ENCODE results near the gene RNF123. TPM values are rescaled to one million over a fixed set of nuclear protein-coding genes. Genes with fewer than 3 reads are reported as not detected.

RNF123 gene
- total and polyA plus RNA-seq, 2 donors (not counting 3 experiments of a cell fraction or from before 2014, with no cell fraction given), result 43.4 to 59.3 TPM

DNA sequence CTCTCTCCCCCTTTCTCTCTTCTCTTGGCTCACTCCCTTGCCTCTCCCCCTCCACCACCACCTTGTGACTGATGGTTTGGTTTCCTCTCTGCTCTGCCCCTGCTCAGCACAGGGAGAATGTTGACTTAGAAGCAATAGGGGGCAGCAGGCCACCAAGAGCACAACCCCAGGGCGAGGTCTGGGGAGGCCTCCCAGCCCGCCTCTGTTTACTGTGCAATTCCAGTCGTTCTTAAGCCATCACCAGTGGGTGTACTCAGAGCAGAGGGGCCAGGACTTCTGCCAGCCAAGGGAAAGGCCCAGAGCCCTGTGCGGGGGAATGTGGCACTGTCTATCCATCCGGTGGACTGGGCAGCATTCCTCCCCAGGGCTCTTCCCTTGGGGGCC lies 21.0 kb upstream of the RNF123 start:
- CTCF ChIA-PET, result interaction anchor here (0.9 to 5.4 kb wide), 2 partner anchors 122 to 130 kb away, joined by 3 to 293 read pairs; no protein-coding TSS in a partner anchor
- POLR2A ChIA-PET, result no interaction called here
- Histone ChIP-seq H3K27me3 (ENCODE audit: control insufficient read depth in 2 of 2, insufficient read depth in 2 of 2, low read length in 2 of 2) (peaks cover 0 to 2% of the 10 kb centered on the region in 2 experiments), H3K79me2 (ENCODE audit: control insufficient read depth, insufficient read depth, low read length) (peaks cover 3% of the 10 kb centered on the region), H3K4me1 (ENCODE audit: control insufficient read depth, extremely low read depth, insufficient read depth, low read length) (peaks cover 4% of the 10 kb centered on the region), H3K9me3 (replicated peaks; ENCODE audit: control insufficient read depth, insufficient read depth, low read length) (no peaks in the 10 kb centered on the region), H3K4me2 (ENCODE audit: insufficient read depth, low read length) (no peak overlapping the region), H3K9ac (replicated peaks; ENCODE audit: extremely low read depth, insufficient read depth, low read length) (no peak overlapping the region), H3K27ac (ENCODE audit: insufficient read depth, low read depth, low read length) (no peak overlapping the region), H3K36me3 (ENCODE audit: control insufficient read depth in 2 of 2, extremely low read depth in 1 of 2, insufficient read depth in 2 of 2, low read length in 2 of 2) (no peaks in the 10 kb centered on the region), H4K20me1 (replicated peaks; ENCODE audit: control insufficient read depth, extremely low read depth, insufficient read depth, low read length) (no peaks in the 10 kb centered on the region), H3K4me3 (replicated peaks in 1 of 3; ENCODE audit: insufficient read depth in 1 of 3, low read depth in 1 of 3, low read length in 3 of 3) (no peak overlapping the region), H3K9me1 (replicated peaks; ENCODE audit: control insufficient read depth, extremely low read depth, insufficient read depth, low read length) (no peaks in the 10 kb centered on the region), H2AFZ (ENCODE audit: low read depth, low read length) (no peak overlapping the region)
- dilution Hi-C loops (cut with MboI; ENCODE audit: extremely low pct_ligation_motif_present, low sequenced_read_pairs) (no loop called here), intact Hi-C loops (cut with micrococcal nuclease) (no loop called here)
- BruUV-seq (replicated peaks), result no TSS peak
- TF ChIP-seq FOS (IDR thresholded peaks at IDR 0.05; ENCODE audit: borderline replicate concordance, insufficient read depth, low read length) (no peak), JUN (IDR thresholded peaks at IDR 0.05; ENCODE audit: borderline replicate concordance, insufficient read depth, insufficient read length, low read depth) (no peak), EZH2 (IDR thresholded peaks at IDR 0.05; ENCODE audit: borderline replicate concordance, low read depth, low read length, severe bottlenecking) (no peak), POLR2A (IDR thresholded peaks at IDR 0.05; ENCODE audit: low read depth, low read length) (no peak), POLR2AphosphoS5 (IDR thresholded peaks at IDR 0.05; ENCODE audit: insufficient read depth, low read depth, low read length) (no peak), GATA2 (IDR thresholded peaks at IDR 0.05; ENCODE audit: insufficient read depth, insufficient read length, low read depth, low read length) (no peak), MYC (IDR thresholded peaks at IDR 0.05; ENCODE audit: low read depth, low read length) (no peak)
- TF ChIP-seq, protein P1, sequence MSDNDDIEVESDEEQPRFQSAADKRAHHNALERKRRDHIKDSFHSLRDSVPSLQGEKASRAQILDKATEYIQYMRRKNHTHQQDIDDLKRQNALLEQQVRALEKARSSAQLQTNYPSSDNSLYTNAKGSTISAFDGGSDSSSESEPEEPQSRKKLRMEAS (IDR thresholded peaks at IDR 0.05; ENCODE audit: insufficient read depth, insufficient read length), result no peak
- TF ChIP-seq, protein P2, sequence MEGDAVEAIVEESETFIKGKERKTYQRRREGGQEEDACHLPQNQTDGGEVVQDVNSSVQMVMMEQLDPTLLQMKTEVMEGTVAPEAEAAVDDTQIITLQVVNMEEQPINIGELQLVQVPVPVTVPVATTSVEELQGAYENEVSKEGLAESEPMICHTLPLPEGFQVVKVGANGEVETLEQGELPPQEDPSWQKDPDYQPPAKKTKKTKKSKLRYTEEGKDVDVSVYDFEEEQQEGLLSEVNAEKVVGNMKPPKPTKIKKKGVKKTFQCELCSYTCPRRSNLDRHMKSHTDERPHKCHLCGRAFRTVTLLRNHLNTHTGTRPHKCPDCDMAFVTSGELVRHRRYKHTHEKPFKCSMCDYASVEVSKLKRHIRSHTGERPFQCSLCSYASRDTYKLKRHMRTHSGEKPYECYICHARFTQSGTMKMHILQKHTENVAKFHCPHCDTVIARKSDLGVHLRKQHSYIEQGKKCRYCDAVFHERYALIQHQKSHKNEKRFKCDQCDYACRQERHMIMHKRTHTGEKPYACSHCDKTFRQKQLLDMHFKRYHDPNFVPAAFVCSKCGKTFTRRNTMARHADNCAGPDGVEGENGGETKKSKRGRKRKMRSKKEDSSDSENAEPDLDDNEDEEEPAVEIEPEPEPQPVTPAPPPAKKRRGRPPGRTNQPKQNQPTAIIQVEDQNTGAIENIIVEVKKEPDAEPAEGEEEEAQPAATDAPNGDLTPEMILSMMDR (IDR thresholded peaks at IDR 0.05; ENCODE audit: extremely low read depth in 1 of 2, insufficient read depth in 1 of 2, low read depth in 1 of 2, low read length in 2 of 2), result no peak
- no peak for DNase-seq (ENCODE audit: low read depth, low spot score)
- no peak for FAIRE-seq
